ENCODE results near the gene SFTPA1. TPM values are rescaled to one million over a fixed set of nuclear protein-coding genes. Genes with fewer than 3 reads are reported as not detected.
"Not testable (repeated sequence)": the region's sequence is repeated elsewhere in the genome, so short reads cannot be mapped to it uniquely, and the experiment has no call there.

Gene SFTPA1
- total RNA-seq, 1 donor from 2014 or later, result not detected

DNA sequence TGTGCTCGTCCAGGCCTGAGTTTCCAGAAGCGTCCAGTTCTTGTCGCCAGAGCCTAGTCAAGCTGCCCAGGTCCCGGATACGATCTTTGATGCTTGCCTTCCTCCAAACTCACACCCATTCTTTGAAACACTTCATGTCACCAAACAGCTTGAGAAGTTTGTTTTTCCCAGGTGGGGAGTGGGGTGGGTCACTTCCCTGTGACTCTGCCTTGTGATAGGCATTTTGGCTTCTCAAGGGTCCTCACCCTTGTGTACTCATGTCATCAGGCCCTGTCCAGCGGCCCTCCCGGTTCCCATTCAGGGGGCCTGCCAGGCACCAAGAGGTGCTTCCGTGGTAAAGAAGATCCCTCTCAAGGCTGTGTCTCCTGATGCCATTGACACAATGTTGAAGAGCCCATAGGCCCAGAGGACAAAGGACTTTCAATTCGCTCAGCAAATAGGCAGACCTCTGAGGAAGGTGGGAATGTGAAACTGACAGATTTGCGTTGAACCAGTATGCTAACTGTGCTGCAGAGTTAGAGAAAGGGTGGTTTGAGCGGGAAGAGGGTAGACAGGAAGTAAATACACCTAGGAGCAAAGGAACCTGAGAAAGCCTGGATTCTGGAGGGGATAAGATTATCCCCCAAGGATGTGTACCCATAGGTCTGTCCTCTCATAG, 24.7 kb upstream of the SFTPA1 start:
- peaks cover 1% of the 10 kb centered on the region for H3K27me3 Mint-ChIP-seq (ENCODE audit: unreplicated experiment)
- H3K4me1 Mint-ChIP-seq (ENCODE audit: low read depth, unreplicated experiment), result peaks cover 5% of the 10 kb centered on the region

DNA sequence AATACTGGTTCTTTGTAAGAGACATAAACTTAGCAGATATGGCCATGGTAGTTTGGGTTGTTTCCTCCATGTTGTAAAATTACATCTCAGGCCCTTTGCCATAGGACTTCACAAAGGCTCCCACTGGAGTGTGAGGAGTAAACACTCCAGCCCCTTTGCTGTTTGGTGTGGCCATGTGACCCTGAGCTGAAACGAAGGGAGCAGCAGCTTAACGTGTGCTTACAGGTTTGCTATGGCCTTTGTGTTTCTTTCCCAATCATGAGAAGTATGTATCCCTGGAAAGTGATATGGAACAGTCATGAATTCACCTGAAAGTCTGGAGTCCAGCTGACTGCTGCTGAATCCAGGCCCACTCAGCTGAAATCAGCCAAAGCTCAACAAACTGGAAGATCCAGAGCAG, 23.8 kb upstream of the SFTPA1 start:
- Mint-ChIP-seq H3K27ac (ENCODE audit: unreplicated experiment) (no peak overlapping the region), H3K4me3 (ENCODE audit: unreplicated experiment) (no peak overlapping the region), H3K4me1 (ENCODE audit: low read depth, unreplicated experiment) (peaks cover 5% of the 10 kb centered on the region), H3K27me3 (ENCODE audit: unreplicated experiment) (no peaks in the 10 kb centered on the region), H3K9me3 (ENCODE audit: unreplicated experiment) (no peaks in the 10 kb centered on the region), H3K36me3 (ENCODE audit: unreplicated experiment) (no peaks in the 10 kb centered on the region)
- TF ChIP-seq, protein P1, sequence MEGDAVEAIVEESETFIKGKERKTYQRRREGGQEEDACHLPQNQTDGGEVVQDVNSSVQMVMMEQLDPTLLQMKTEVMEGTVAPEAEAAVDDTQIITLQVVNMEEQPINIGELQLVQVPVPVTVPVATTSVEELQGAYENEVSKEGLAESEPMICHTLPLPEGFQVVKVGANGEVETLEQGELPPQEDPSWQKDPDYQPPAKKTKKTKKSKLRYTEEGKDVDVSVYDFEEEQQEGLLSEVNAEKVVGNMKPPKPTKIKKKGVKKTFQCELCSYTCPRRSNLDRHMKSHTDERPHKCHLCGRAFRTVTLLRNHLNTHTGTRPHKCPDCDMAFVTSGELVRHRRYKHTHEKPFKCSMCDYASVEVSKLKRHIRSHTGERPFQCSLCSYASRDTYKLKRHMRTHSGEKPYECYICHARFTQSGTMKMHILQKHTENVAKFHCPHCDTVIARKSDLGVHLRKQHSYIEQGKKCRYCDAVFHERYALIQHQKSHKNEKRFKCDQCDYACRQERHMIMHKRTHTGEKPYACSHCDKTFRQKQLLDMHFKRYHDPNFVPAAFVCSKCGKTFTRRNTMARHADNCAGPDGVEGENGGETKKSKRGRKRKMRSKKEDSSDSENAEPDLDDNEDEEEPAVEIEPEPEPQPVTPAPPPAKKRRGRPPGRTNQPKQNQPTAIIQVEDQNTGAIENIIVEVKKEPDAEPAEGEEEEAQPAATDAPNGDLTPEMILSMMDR (IDR thresholded peaks at IDR 0.05; ENCODE audit: partially characterized antibody, unreplicated experiment), result no peak
- no peak for DNase-seq

More for the DNA sequence above, 24.7 kb upstream of the SFTPA1 start:
- no peak overlapping the region for H3K4me3 Mint-ChIP-seq (ENCODE audit: unreplicated experiment)
- no peak for DNase-seq
- H3K27ac Mint-ChIP-seq (ENCODE audit: unreplicated experiment), result no peak overlapping the region
- TF ChIP-seq, protein P1 (IDR thresholded peaks at IDR 0.05; ENCODE audit: partially characterized antibody, unreplicated experiment), result no peak
- no peaks in the 10 kb centered on the region for H3K9me3 Mint-ChIP-seq (ENCODE audit: unreplicated experiment)
- H3K36me3 Mint-ChIP-seq (ENCODE audit: unreplicated experiment), result no peaks in the 10 kb centered on the region

DNA sequence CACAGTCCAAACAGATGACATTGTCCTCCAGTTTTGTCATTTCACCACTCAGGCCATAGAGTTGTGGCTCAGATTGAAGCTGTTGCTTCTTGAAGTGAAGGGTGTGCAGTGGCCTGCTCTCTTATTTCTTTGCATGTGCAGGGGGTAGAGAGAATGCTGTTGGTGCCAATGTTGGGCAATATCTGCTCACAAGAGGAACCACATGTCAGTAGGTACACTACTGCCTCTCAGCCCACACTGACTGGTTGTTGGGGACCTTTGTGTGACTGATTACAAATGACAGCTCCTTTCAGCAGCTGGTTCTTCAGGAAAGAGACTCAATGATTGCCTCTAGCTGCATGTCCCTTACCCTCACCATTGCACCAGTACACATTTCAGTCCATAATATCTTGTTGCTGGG, 21.9 kb upstream of the SFTPA1 start:
- Mint-ChIP-seq H3K4me1 (ENCODE audit: low read depth, unreplicated experiment) (peaks cover 5% of the 10 kb centered on the region), H3K27me3 (ENCODE audit: unreplicated experiment) (no peaks in the 10 kb centered on the region), H3K27ac (ENCODE audit: unreplicated experiment) (no peak overlapping the region), H3K9me3 (ENCODE audit: unreplicated experiment) (no peaks in the 10 kb centered on the region), H3K36me3 (ENCODE audit: unreplicated experiment) (no peaks in the 10 kb centered on the region), H3K4me3 (ENCODE audit: unreplicated experiment) (no peak overlapping the region)
- TF ChIP-seq, protein P1 (IDR thresholded peaks at IDR 0.05; ENCODE audit: partially characterized antibody, unreplicated experiment), result no peak
- no peak for DNase-seq

DNA sequence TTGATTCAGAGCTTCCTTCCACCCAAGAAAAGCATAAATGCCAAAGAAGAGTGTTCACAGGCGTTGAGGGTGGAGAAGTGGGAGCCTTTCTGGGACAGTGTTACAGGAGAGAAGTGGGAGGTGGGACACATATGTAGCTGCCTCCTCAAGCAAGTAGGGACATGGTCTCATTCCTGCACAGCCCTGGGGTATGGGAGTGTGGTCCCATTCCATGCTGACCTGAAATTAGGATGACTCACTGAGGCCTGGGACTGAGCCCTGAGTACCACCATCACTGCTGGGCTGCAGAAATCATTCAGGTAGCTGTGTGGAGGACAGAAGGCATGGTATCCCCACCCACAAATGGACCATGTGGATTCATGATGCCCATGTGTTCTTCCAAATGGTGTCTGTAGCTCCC, 17.4 kb upstream of the SFTPA1 start:
- Mint-ChIP-seq H3K4me3 (ENCODE audit: unreplicated experiment) (no peak overlapping the region), H3K9me3 (ENCODE audit: unreplicated experiment) (peaks cover 2% of the 10 kb centered on the region), H3K36me3 (ENCODE audit: unreplicated experiment) (peaks cover 4% of the 10 kb centered on the region), H3K27me3 (ENCODE audit: unreplicated experiment) (no peaks in the 10 kb centered on the region), H3K27ac (ENCODE audit: unreplicated experiment) (no peak overlapping the region), H3K4me1 (ENCODE audit: low read depth, unreplicated experiment) (no peaks in the 10 kb centered on the region)
- no peak for DNase-seq
- TF ChIP-seq, protein P1 (IDR thresholded peaks at IDR 0.05; ENCODE audit: partially characterized antibody, unreplicated experiment), result no peak

- not testable (repeated sequence) for H3K9me3 Mint-ChIP-seq (ENCODE audit: unreplicated experiment); H3K36me3 Mint-ChIP-seq (ENCODE audit: unreplicated experiment); H3K27me3 Mint-ChIP-seq (ENCODE audit: unreplicated experiment); H3K27ac Mint-ChIP-seq (ENCODE audit: unreplicated experiment); H3K4me1 Mint-ChIP-seq (ENCODE audit: low read depth, unreplicated experiment); DNase-seq; H3K4me3 Mint-ChIP-seq (ENCODE audit: unreplicated experiment)
Observed at GRCh38 chr10:79594565-79594964, 16.2 kb upstream of the SFTPA1 start.

Measured in glutamatergic neuron (in vitro differentiated cells).